NT2/D1 (cell line): ENCODE results near the gene SERPINE2.

Source experiments
- DNase-seq: peaks from one replicate; pipeline ENCODE4 v3.0.0-alpha.2; 2011; ENCODE audit warnings: low read depth, low spot score
- H3K27me3 ChIP-seq: 2 replicates; pipeline ENCODE4 v1.6.0; 2011; ENCODE audit warnings: mild to moderate bottlenecking; ENCODE audit not compliant: insufficient read length, insufficient read depth
- H3K36me3 ChIP-seq: 2 replicates; pipeline ENCODE4 v1.6.1; 2011; ENCODE audit warnings: mild to moderate bottlenecking, low read length, mixed read lengths; ENCODE audit not compliant: insufficient read depth, insufficient read length
- H3K4me1 ChIP-seq: 2 replicates; pipeline ENCODE4 v1.5.1; 2011; ENCODE audit not compliant: insufficient read depth, insufficient read length
- H3K4me3 ChIP-seq: 2 replicates; pipeline ENCODE4 v1.5.1; 2011; ENCODE audit warnings: low read depth; ENCODE audit not compliant: insufficient read length
- H3K9ac ChIP-seq: 2 replicates; pipeline ENCODE4 v1.6.0; 2011; ENCODE audit warnings: low read depth; ENCODE audit not compliant: insufficient read length
- H3K9me3 ChIP-seq: 2 replicates; pipeline ENCODE4 v1.5.1; 2011; ENCODE audit warnings: mild to moderate bottlenecking, low read length; ENCODE audit not compliant: insufficient read depth
- SUZ12 ChIP-seq: IDR thresholded peaks from 2 replicates; pipeline ENCODE4 v1.6.1; 2011; ENCODE audit not compliant: insufficient read length, insufficient read depth; ENCODE audit errors: extremely low read depth
- YY1 ChIP-seq: IDR thresholded peaks from 2 replicates; pipeline ENCODE4 v1.6.1; 2011; ENCODE audit not compliant: insufficient read length, insufficient read depth
- ZNF274 ChIP-seq: IDR thresholded peaks from 2 replicates; pipeline ENCODE4 v1.6.1; 2011; ENCODE audit warnings: mild to moderate bottlenecking, low read depth, low read length

Gene SERPINE2

DNA sequence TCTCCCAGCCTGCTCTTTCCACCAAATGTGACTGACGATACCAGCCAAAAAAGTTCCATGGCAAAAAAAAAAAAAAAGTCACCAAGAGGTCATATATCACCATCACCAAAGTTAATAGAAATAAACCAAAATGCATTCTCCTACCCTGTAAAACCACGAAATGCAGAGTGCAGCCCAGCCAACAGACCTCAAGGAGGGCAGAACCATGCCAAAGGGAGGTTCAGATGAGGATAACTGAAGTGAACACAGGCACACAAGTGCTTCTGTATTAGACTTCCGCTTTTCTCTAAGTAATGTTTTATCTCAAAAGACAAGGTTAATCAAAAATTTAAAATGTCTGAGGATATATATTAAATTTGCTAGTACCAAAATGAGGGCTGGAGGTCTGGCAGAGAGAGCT is 5.5 kb downstream of the SERPINE2 start:
- H3K9ac ChIP-seq: no peak overlapping the region
- H3K36me3 ChIP-seq: peaks cover 44% of the 10 kb centered on the region
- peaks cover 11% of the 10 kb centered on the region for H3K27me3 ChIP-seq
- H3K9me3 ChIP-seq: peaks cover 17% of the 10 kb centered on the region; the same call in 1 of the 2 replicates
- no peak overlapping the region for H3K4me3 ChIP-seq
- no peak for DNase-seq
- H3K4me1 ChIP-seq: peaks cover 8% of the 10 kb centered on the region
- TF ChIP-seq YY1 (no peak), SUZ12 (no peak), ZNF274 (no peak)

GRCh38 chr2:224032283-224032682 is 6.8 kb downstream of the SERPINE2 start:
- no peak for DNase-seq
- peaks cover 17% of the 10 kb centered on the region; the same call in 1 of the 2 replicates for H3K9me3 ChIP-seq
- TF ChIP-seq ZNF274: no peak
- TF ChIP-seq YY1: no peak
- TF ChIP-seq SUZ12: no peak
- peaks cover 7% of the 10 kb centered on the region for H3K4me1 ChIP-seq
- peaks cover 22% of the 10 kb centered on the region for H3K27me3 ChIP-seq
- no peak overlapping the region for H3K4me3 ChIP-seq
- peaks cover 42% of the 10 kb centered on the region for H3K36me3 ChIP-seq
- H3K9ac ChIP-seq: no peak overlapping the region

- Histone ChIP-seq H3K9ac (no peak overlapping the region), H3K4me1 (peaks cover 8% of the 10 kb centered on the region), H3K27me3 (peaks cover 21% of the 10 kb centered on the region), H3K36me3 (peaks cover 38% of the 10 kb centered on the region), H3K9me3 (peaks cover 17% of the 10 kb centered on the region; the same call in 1 of the 2 replicates), H3K4me3 (no peak overlapping the region)
- DNase-seq: no peak
- TF ChIP-seq SUZ12 (no peak), ZNF274 (no peak), YY1 (no peak)
These were observed 7.6 kb downstream of the SERPINE2 start for GRCh38 chr2:224031358-224031970.

DNA sequence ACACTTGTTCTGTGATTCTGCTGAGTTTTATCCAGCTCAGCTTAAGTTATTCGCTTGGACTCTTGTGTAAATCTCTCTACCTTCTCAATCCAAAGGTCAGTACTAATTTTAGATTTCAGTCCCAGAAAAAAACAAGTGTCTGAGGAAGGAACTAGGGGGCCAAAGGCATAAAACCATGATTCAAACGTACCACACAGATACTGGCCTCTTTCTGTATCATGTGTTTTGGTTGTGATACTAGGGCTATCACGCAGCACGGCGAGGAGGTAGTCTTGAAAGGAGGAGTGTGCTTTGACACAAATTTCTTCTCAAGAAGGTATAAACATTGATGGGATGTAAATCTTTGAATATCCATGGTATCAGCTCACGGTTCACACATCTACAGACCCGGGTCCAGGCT is 8.3 kb downstream of the SERPINE2 start:
- DNase-seq: no peak
- no peak for TF ChIP-seq ZNF274
- no peak for TF ChIP-seq SUZ12
- no peak for TF ChIP-seq YY1
- Histone ChIP-seq H3K9ac (no peak overlapping the region), H3K36me3 (peaks cover 36% of the 10 kb centered on the region), H3K4me1 (peaks cover 8% of the 10 kb centered on the region), H3K9me3 (peaks cover 17% of the 10 kb centered on the region; the same call in 1 of the 2 replicates), H3K4me3 (no peak overlapping the region), H3K27me3 (peaks cover 27% of the 10 kb centered on the region)

DNA sequence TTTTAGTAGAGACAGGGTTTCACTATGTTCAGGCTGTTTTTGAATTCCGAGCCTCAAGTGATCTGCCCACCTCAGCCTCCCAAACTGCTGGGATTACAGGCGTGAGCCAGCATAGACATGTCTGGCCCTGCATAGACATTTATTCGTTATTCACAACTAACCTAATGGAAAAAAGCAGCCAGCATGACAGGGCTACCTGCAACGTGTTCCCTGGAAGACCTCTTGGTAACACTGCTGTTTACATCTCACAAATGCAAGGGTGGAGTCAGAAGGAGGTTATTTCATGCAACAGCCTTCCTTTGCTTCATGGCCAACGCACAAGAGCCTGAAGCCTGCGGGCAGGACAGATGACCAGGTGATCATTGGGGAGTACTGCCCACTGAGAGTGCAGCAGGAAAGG is 9.2 kb downstream of the SERPINE2 start:
- DNase-seq: no peak
- H3K4me1 ChIP-seq: peaks cover 8% of the 10 kb centered on the region
- peaks cover 27% of the 10 kb centered on the region for H3K27me3 ChIP-seq
- H3K4me3 ChIP-seq: no peak overlapping the region
- peaks cover 17% of the 10 kb centered on the region; the same call in 1 of the 2 replicates for H3K9me3 ChIP-seq
- no peak overlapping the region for H3K9ac ChIP-seq
- TF ChIP-seq SUZ12: no peak
- TF ChIP-seq YY1: no peak
- TF ChIP-seq ZNF274: no peak
- H3K36me3 ChIP-seq: peaks cover 29% of the 10 kb centered on the region

GRCh38 chr2:224027931-224028330 is 11.2 kb downstream of the SERPINE2 start:
- Histone ChIP-seq H3K27me3 (peaks cover 27% of the 10 kb centered on the region), H3K9ac (no peak overlapping the region), H3K9me3 (peaks cover 13% of the 10 kb centered on the region; the same call in 1 of the 2 replicates), H3K4me3 (no peak overlapping the region), H3K4me1 (peaks cover 5% of the 10 kb centered on the region), H3K36me3 (peaks cover 22% of the 10 kb centered on the region)
- no peak for DNase-seq
- no peak for TF ChIP-seq YY1
- TF ChIP-seq SUZ12: no peak
- no peak for TF ChIP-seq ZNF274

DNA sequence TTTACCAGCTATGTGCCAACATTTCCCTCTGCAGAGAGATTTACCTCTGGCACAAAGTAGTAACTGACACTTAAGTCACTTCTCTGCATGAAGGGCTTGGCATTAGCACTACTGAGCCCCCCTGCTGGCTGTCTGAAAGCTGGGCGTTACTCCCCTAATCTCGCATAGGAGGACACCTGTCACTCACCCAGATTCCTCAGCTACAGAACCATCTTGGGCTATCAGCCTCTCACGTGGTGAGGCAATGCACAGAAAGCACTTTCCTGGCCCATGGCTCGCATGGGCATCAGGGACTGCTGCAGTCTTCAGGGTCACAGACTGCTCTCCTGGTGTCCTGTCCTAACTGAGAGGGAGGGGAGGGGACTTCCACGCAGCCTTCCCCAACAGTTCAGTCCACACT is 12.0 kb downstream of the SERPINE2 start:
- DNase-seq: peak; percentile 94
- TF ChIP-seq YY1 (no peak), SUZ12 (no peak), ZNF274 (no peak)
- Histone ChIP-seq H3K9me3 (peaks cover 10% of the 10 kb centered on the region; the same call in 1 of the 2 replicates), H3K4me3 (no peak overlapping the region), H3K4me1 (peaks cover 3% of the 10 kb centered on the region), H3K9ac (no peak overlapping the region), H3K27me3 (peaks cover 27% of the 10 kb centered on the region), H3K36me3 (peaks cover 22% of the 10 kb centered on the region)
